Activated T-cell treated with anti-CD3 and anti-CD28 coated beads for 24 hours (primary cell): ENCODE data around the gene OGDHL.

ENCODE experiments used
- DNase-seq: peaks from one replicate; pipeline ENCODE4 v3.0.0-alpha.2; 2020; ENCODE audit warnings: low read depth

Gene OGDHL

DNA sequence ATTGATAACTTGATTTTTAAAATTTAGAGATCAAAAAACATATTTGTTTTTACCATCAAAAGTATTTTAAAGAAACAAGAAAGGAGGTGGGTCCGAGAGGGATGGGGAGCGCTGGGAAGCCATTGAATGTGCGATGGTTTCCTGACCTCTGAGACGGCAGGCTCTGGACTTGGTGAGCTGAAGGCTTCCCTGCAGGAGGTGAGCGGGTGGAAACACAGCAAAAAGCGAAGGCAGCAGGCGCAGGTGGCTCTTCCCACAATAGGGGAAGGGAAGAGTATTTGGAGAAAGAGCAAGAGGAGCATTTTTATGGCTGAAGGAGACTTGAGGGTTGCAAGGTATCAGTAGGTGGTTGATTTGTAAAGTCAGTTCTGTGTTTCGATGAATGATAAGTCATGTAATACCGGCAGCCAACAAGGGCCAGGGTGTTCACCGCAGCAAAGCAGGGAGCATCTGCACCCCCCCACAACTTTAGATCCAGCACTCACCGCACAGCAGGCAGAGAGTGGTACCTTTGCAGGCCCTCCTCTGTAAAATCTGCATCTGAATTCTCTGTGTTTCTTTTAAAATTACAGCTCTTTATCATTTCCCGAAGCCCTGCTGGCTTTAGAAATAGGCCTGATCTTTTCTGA, 72.1 kb downstream of the OGDHL start:
- no peak for DNase-seq

DNA sequence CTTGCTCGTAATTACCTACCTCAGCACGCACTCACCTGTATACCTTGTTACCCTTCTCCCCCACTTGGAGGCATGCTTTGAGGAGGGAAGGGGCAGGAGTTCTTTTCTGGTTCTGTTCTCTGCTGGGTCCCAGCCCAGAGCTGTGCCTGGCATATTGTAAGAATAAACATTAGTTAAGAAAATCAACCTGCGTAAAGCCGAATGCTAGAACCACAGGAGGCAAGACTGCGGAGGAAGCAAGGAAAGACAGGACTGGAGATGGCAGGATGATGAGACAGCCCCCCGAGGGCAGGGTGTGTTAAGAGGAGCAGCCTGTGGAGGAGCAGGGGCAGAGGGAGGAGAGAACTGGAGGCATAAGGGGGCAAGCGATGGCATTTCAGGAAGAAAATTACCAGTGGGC, 73.2 kb downstream of the OGDHL start:
- DNase-seq = no peak

DNA sequence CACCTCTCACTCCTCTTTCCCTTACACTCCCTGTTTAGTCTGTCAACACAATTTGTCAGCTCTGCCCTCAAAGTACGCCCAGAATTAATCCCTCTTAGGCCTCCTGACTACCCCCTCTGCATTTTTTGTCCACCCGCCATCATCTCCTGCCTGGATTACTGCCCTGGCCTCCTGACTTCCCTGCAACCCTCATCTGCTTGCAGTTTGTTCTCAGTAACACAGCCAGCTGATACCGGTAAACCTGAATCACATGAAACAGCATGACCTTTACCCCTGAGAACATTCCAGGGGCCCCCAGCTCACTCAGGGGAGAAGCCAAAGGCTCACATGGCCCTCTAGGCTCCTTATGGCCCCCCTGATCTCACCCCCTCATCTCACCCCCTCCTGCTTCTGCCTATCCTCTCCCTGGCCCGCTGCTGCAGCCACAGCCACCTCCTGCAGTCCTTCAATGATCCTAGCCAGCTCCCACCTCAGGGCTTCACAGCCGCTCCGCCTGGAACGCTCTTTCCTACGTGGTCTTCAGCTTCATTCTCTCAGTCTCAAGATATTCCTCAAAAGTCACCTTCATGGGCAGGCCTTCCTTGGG, 73.8 kb downstream of the OGDHL start:
- DNase-seq = no peak

- no peak for DNase-seq
Measured at GRCh38 chr10:49686651-49687050, 75.5 kb downstream of the OGDHL start.
